ENCODE data around the gene AQP1. TPM values are rescaled to one million over a fixed set of nuclear protein-coding genes. Genes with fewer than 3 reads are reported as not detected.

Gene AQP1
- polyA plus RNA-seq, 2 of the 4 experiments (the other 2 are of a cell fraction) = 0.49 to 0.58 TPM

- no peak overlapping the region for H3K4me3 ChIP-seq
- ChIA-PET POLR2A (no interaction called here), CTCF (interaction anchor here (0.9 to 1.9 kb wide), 2 partner anchors 18 to 63 kb away, joined by 3 to 7 read pairs; no protein-coding TSS in a partner anchor)
- 79% methylated on average over 11 of the region's 11 CpGs for WGBS (ENCODE audit: missing lambda C conversion rate)
- no peaks in the 10 kb centered on the region for H3K9me3 ChIP-seq
- H3K27ac ChIP-seq = no peak overlapping the region
- H3K4me2 ChIP-seq = no peak overlapping the region
- no peak for TF ChIP-seq MAFK (IDR thresholded peaks at IDR 0.05; ENCODE audit: partially characterized antibody)
- no peak for TF ChIP-seq SMC3 (IDR thresholded peaks at IDR 0.05)
- no peak for TF ChIP-seq ZNF302 (CRISPR knock-in tag; IDR thresholded peaks at IDR 0.05)
- TF ChIP-seq HOXB13 (CRISPR knock-in tag; IDR thresholded peaks at IDR 0.05; ENCODE audit: low read depth) = no peak
- no peak for TF ChIP-seq PHF8 (IDR thresholded peaks at IDR 0.05; ENCODE audit: borderline replicate concordance, low read depth)
- no peak for TF ChIP-seq HOXA7 (CRISPR knock-in tag; IDR thresholded peaks at IDR 0.05)
- no peak for TF ChIP-seq JUNB (IDR thresholded peaks at IDR 0.05)
- no peak for TF ChIP-seq TP53 (CRISPR knock-in tag; IDR thresholded peaks at IDR 0.05)
- no peak for TF ChIP-seq RCOR1 (IDR thresholded peaks at IDR 0.05; ENCODE audit: low read depth, low read length)
- TF ChIP-seq GATA3 (IDR thresholded peaks at IDR 0.05; ENCODE audit: borderline replicate concordance) = no peak
- no peak for TF ChIP-seq POLR2AphosphoS2 (conservative IDR thresholded peaks at IDR 0.05; ENCODE audit: low read length)
- TF ChIP-seq ESRRA (IDR thresholded peaks at IDR 0.05; ENCODE audit: borderline replicate concordance, low read length) = no peak
- no peak for TF ChIP-seq HMGXB4 (CRISPR knock-in tag; IDR thresholded peaks at IDR 0.05; ENCODE audit: borderline replicate concordance)
- no peak for TF ChIP-seq ELK1 (IDR thresholded peaks at IDR 0.05; ENCODE audit: low read depth, low read length)
- ATAC-seq (no peak), DNase-seq (ENCODE audit: low read depth in 1 of 2, low spot score in 1 of 2) (no peak), FAIRE-seq (no peak)
- peaks cover 12% of the 10 kb centered on the region; the same call in 2 of the 3 replicates for H3K4me1 ChIP-seq
These were observed 8.4 kb downstream of the AQP1 start for GRCh38 chr7:30920021-30920583.

- ATAC-seq (peak in 1 of 2 experiments; percentile 56; a peak in 3 of 6 replicates), DNase-seq (ENCODE audit: low read depth in 1 of 2, low spot score in 1 of 2) (peak in 1 of 2 experiments; percentile 27), FAIRE-seq (no peak)
- no peak for TF ChIP-seq JUNB (IDR thresholded peaks at IDR 0.05)
- POLR2A ChIA-PET = no interaction called here
- 61% methylated on average over 8 of the region's 9 CpGs for WGBS (ENCODE audit: missing lambda C conversion rate)
- H3K4me2 ChIP-seq = 0 out of 3 replicates have a peak overlapping the region, but pooled peaks have one; percentile 19
- peaks cover 12% of the 10 kb centered on the region; the same call in 2 of the 3 replicates for H3K4me1 ChIP-seq
- CTCF ChIA-PET = interaction anchor here (0.9 to 1.9 kb wide), 2 partner anchors 17 to 63 kb away, joined by 3 to 7 read pairs; no protein-coding TSS in a partner anchor
- no peaks in the 10 kb centered on the region for H3K9me3 ChIP-seq
- no peak overlapping the region for H3K4me3 ChIP-seq
- no peak overlapping the region for H3K27ac ChIP-seq
These were observed 9.2 kb downstream of the AQP1 start for GRCh38 chr7:30920584-30921539.

GRCh38 chr7:30921540-30922401, 10.1 kb downstream of the AQP1 start:
- CTCF ChIA-PET = interaction anchor here (2.3 kb wide), 1 partner anchor 17 kb away, joined by 11 read pairs; no protein-coding TSS in a partner anchor
- Histone ChIP-seq H3K4me1 (peaks cover 12% of the 10 kb centered on the region; the same call in 2 of the 3 replicates), H3K4me3 (no peak overlapping the region), H3K27ac (no peak overlapping the region), H3K4me2 (no peak overlapping the region), H3K9me3 (peaks cover under 1% of the 10 kb centered on the region; the same call in 1 of the 3 replicates)
- no peak for FAIRE-seq
- no peak for DNase-seq (ENCODE audit: low read depth in 1 of 2, low spot score in 1 of 2)
- 80% methylated on average over 10 of the region's 19 CpGs for WGBS (ENCODE audit: missing lambda C conversion rate)
- no peak; a peak in 1 of 6 replicates for ATAC-seq
- POLR2A ChIA-PET = no interaction called here
- TF ChIP-seq CHD4 (IDR thresholded peaks at IDR 0.05; ENCODE audit: borderline replicate concordance) = no peak
- no peak for TF ChIP-seq ELK1 (IDR thresholded peaks at IDR 0.05; ENCODE audit: low read depth, low read length)
- no peak for TF ChIP-seq GATA3 (IDR thresholded peaks at IDR 0.05; ENCODE audit: borderline replicate concordance)
- TF ChIP-seq ATOH8 (CRISPR knock-in tag; IDR thresholded peaks at IDR 0.05; ENCODE audit: low read depth) = no peak
- TF ChIP-seq HOXB5 (CRISPR knock-in tag; IDR thresholded peaks at IDR 0.05) = no peak
- no peak for TF ChIP-seq RARB (CRISPR knock-in tag; IDR thresholded peaks at IDR 0.05)
- no peak for TF ChIP-seq KDM1A (IDR thresholded peaks at IDR 0.05; ENCODE audit: low read depth)
- no peak for TF ChIP-seq MAFK (IDR thresholded peaks at IDR 0.05; ENCODE audit: partially characterized antibody)
- TF ChIP-seq POLR2AphosphoS2 (conservative IDR thresholded peaks at IDR 0.05; ENCODE audit: low read length) = no peak
- TF ChIP-seq HES2 (IDR thresholded peaks at IDR 0.05) = no peak
- TF ChIP-seq CHD2 (IDR thresholded peaks at IDR 0.05; ENCODE audit: low read length, partially characterized antibody) = no peak
- TF ChIP-seq EHF (CRISPR knock-in tag; IDR thresholded peaks at IDR 0.05) = no peak

Measured in A549 (cell line).